A549 (cell line): ENCODE measurements around the gene IPO4. TPM values are rescaled to one million over a fixed set of nuclear protein-coding genes. Genes with fewer than 3 reads are reported as not detected.

Experiments used
- ATAC-seq, 2 experiments: fragments of 200-7000 bp in 1 of 2; fragments of >200 bp in 1 of 2; cut with Nextera tagmentation in 1 of 2; cut with Tn5 transposase in 1 of 2; 3 replicates each; pipeline versions ENCODE4 v1.8.0 to v1.9.1; 2018 to 2020; ENCODE audit warnings: mild to moderate bottlenecking in 1 of 2, moderate library complexity in 1 of 2
- CTCF ChIA-PET: fragments of 300-600 bp; sonication (Branson Sonifier 250); formaldehyde crosslinking; extraction: SDS; loops from one replicate; lab custom pipeline; 2021; ENCODE audit warnings: antibody characterized with exemption, inconsistent platforms; lab: Yijun Ruan, JAX
- POLR2A ChIA-PET: fragments of 350-600 bp; formaldehyde crosslinking; extraction: SDS; loops from one replicate; lab custom pipeline; 2021; ENCODE audit warnings: antibody characterized with exemption, inconsistent platforms; lab: Yijun Ruan, JAX
- DNase-seq, 2 experiments: peaks; one replicate each; pipeline versions ENCODE4 v3.0.0 to v3.0.0-alpha.2; 2011 to 2016; ENCODE audit warnings: low read depth in 1 of 2, low spot score in 1 of 2
- FAIRE-seq: peaks from 2 replicates; lab custom pipeline; 2011; peaks lifted over from hg19 to GRCh38; lab: Jason Lieb, UNC
- H3K27ac ChIP-seq, 2 experiments: fragments of >200 bp; sonication (Bioruptor Twin); formaldehyde crosslinking; 3 replicates each; pipeline ENCODE4 v1.5.1; 2016 to 2017
- H3K4me1 ChIP-seq: fragments of >200 bp; sonication (Bioruptor Twin); formaldehyde crosslinking; 3 replicates; pipeline ENCODE4 v1.6.1; 2016
- H3K4me2 ChIP-seq: fragments of >200 bp; sonication (Bioruptor Twin); formaldehyde crosslinking; 3 replicates; pipeline ENCODE4 v1.6.1; 2016
- H3K4me3 ChIP-seq: fragments of >200 bp; sonication (Bioruptor Twin); formaldehyde crosslinking; 3 replicates; pipeline ENCODE4 v1.5.1; 2016
- H3K9me3 ChIP-seq: fragments of >200 bp; sonication (Bioruptor Twin); formaldehyde crosslinking; 3 replicates; pipeline ENCODE4 v1.6.1; 2016
- ATOH8 ChIP-seq: fragments of 250-450 bp; sonication (Bioruptor Pico); IDR thresholded peaks from 2 replicates; pipeline ENCODE4 v1.5.0; 2020; ENCODE audit warnings: low read depth, mild to moderate bottlenecking, moderate library complexity
- CEBPB ChIP-seq, 2 experiments: fragments of >200 bp in 1 of 2; sonication (Bioruptor Twin) in 1 of 2; formaldehyde crosslinking in 1 of 2; IDR thresholded peaks; 2 replicates each; pipeline ENCODE4 v1.6.1; 2012 to 2016
- CHD4 ChIP-seq: fragments of 200-600 bp; sonication (generic); IDR thresholded peaks from 2 replicates; pipeline ENCODE4 v1.6.1; 2016; ENCODE audit warnings: antibody characterized with exemption, mild to moderate bottlenecking, borderline replicate concordance
- ELK1 ChIP-seq: fragments of 150-350 bp; IDR thresholded peaks from 2 replicates; pipeline ENCODE4 v1.6.1; 2014; ENCODE audit warnings: low read depth, mild to moderate bottlenecking, low read length
- FOSL2 ChIP-seq, 2 experiments: fragments of 450-650 bp in 1 of 2; fragments of >200 bp in 1 of 2; sonication (Bioruptor Twin) in 1 of 2; formaldehyde crosslinking; IDR thresholded peaks; 2 replicates each; pipeline versions ENCODE4 v1.5.0 to v1.6.1; 2016 to 2020; ENCODE audit warnings: mild to moderate bottlenecking in 1 of 2, moderate library complexity in 1 of 2
- FOXS1 ChIP-seq: fragments of 250-450 bp; sonication (Bioruptor Pico); IDR thresholded peaks from 2 replicates; pipeline ENCODE4 v1.5.0; 2020; ENCODE audit warnings: mild to moderate bottlenecking, moderate library complexity
- HDAC2 ChIP-seq: fragments of 200-600 bp; sonication (generic); IDR thresholded peaks from 2 replicates; pipeline ENCODE4 v1.6.1; 2016
- HES2 ChIP-seq: fragments of >200 bp; sonication (Bioruptor Twin); formaldehyde crosslinking; IDR thresholded peaks from 2 replicates; pipeline ENCODE4 v1.6.1; 2016
- HEYL ChIP-seq: fragments of 250-450 bp; sonication (Bioruptor Pico); IDR thresholded peaks from 2 replicates; pipeline ENCODE4 v1.8.0; 2021; ENCODE audit warnings: mild to moderate bottlenecking, moderate library complexity
- HOXB13 ChIP-seq: fragments of 250-450 bp; sonication (Bioruptor Pico); IDR thresholded peaks from 2 replicates; pipeline ENCODE4 v1.5.0; 2020; ENCODE audit warnings: low read depth, mild to moderate bottlenecking, moderate library complexity
- JUN ChIP-seq, 2 experiments: fragments of >200 bp; sonication (Bioruptor Twin); formaldehyde crosslinking; IDR thresholded peaks; 2 replicates in 1 of 2; 3 replicates in 1 of 2; pipeline ENCODE4 v1.6.1; 2016 to 2017
- KDM1A ChIP-seq: fragments of 200-600 bp; sonication (generic); IDR thresholded peaks from 2 replicates; pipeline ENCODE4 v1.6.1; 2016; ENCODE audit warnings: low read depth, mild to moderate bottlenecking
- NR3C1 ChIP-seq: fragments of >200 bp; sonication (Bioruptor Twin); formaldehyde crosslinking; IDR thresholded peaks from 3 replicates; pipeline ENCODE4 v1.6.1; 2017
- TFCP2L1 ChIP-seq: fragments of 250-450 bp; sonication (Bioruptor Pico); IDR thresholded peaks from 2 replicates; pipeline ENCODE4 v1.5.0; 2021; ENCODE audit warnings: mild to moderate bottlenecking
- ZFP36 ChIP-seq: fragments of 450-650 bp; IDR thresholded peaks from 2 replicates; pipeline ENCODE4 v1.6.1; 2014; ENCODE audit warnings: borderline replicate concordance; ENCODE audit not compliant: partially characterized antibody
- ZSCAN20 ChIP-seq: fragments of 250-450 bp; sonication (Bioruptor Pico); IDR thresholded peaks from 2 replicates; pipeline ENCODE4 v1.8.0; 2022; ENCODE audit warnings: mild to moderate bottlenecking, moderate library complexity
- WGBS: methylation state at CpG from one replicate; pipeline ENCODE4 v1.1.6; 2017; ENCODE audit errors: missing lambda C conversion rate; 5-methylcytosine and 5-hydroxymethylcytosine counted together
- polyA plus RNA-seq, 4 experiments: library from polyadenylated mRNA; depleted of rRNA in 3 of 4; stranded (reverse); fragments of >200 nt; fragmentation: RNase III in 1 of 4; extraction: RNeasy Plus Mini Kit Qiagen cat#74134 plus additional on column Dnase treatment in 1 of 4; gene quantifications; 2 replicates in 3 of 4; 3 replicates in 1 of 4; pipeline ENCODE4 v1.2.3, GENCODE V29; 2011 to 2017
- TF ChIP-seq, protein P1 (sequence below): fragments of >200 bp; sonication (Bioruptor Twin); formaldehyde crosslinking; IDR thresholded peaks from 3 replicates; pipeline ENCODE4 v1.6.1; 2016
- TF ChIP-seq, protein P2 (sequence below): fragments of >200 bp; sonication (Bioruptor Twin); formaldehyde crosslinking; IDR thresholded peaks from 3 replicates; pipeline ENCODE4 v1.5.1; 2016
- TF ChIP-seq, protein P3 (sequence below): IDR thresholded peaks from 2 replicates; pipeline ENCODE4 v1.6.1; 2012
- TF ChIP-seq, protein P4 (sequence below): IDR thresholded peaks from 2 replicates; pipeline ENCODE4 v1.6.1; 2012; ENCODE audit warnings: low read depth, borderline replicate concordance

The IPO4 gene
- polyA plus RNA-seq, 2 of the 4 experiments (the other 2 are of a cell fraction) = 37.1 to 91.7 TPM

- TF ChIP-seq, protein P1, sequence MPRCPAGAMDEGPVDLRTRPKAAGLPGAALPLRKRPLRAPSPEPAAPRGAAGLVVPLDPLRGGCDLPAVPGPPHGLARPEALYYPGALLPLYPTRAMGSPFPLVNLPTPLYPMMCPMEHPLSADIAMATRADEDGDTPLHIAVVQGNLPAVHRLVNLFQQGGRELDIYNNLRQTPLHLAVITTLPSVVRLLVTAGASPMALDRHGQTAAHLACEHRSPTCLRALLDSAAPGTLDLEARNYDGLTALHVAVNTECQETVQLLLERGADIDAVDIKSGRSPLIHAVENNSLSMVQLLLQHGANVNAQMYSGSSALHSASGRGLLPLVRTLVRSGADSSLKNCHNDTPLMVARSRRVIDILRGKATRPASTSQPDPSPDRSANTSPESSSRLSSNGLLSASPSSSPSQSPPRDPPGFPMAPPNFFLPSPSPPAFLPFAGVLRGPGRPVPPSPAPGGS = no peak
- no peak for TF ChIP-seq CEBPB (IDR thresholded peaks at IDR 0.05)
- no peak for TF ChIP-seq HES2
- no peak for TF ChIP-seq ATOH8
- TF ChIP-seq, protein P2, sequence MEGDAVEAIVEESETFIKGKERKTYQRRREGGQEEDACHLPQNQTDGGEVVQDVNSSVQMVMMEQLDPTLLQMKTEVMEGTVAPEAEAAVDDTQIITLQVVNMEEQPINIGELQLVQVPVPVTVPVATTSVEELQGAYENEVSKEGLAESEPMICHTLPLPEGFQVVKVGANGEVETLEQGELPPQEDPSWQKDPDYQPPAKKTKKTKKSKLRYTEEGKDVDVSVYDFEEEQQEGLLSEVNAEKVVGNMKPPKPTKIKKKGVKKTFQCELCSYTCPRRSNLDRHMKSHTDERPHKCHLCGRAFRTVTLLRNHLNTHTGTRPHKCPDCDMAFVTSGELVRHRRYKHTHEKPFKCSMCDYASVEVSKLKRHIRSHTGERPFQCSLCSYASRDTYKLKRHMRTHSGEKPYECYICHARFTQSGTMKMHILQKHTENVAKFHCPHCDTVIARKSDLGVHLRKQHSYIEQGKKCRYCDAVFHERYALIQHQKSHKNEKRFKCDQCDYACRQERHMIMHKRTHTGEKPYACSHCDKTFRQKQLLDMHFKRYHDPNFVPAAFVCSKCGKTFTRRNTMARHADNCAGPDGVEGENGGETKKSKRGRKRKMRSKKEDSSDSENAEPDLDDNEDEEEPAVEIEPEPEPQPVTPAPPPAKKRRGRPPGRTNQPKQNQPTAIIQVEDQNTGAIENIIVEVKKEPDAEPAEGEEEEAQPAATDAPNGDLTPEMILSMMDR = no peak
- TF ChIP-seq TFCP2L1 = no peak
- TF ChIP-seq FOSL2 (IDR thresholded peaks at IDR 0.05) = no peak
- no peak for TF ChIP-seq FOSL2 (CRISPR knock-in tag; IDR thresholded peaks at IDR 0.05)
- TF ChIP-seq ELK1 = no peak
- TF ChIP-seq NR3C1 = no peak
- TF ChIP-seq KDM1A = no peak
- TF ChIP-seq HOXB13 (CRISPR knock-in tag) = no peak
- TF ChIP-seq CHD4 = no peak
These were observed 15.7 kb downstream of the IPO4 start (continued) for GRCh38 chr14:24172871-24173281.

DNA sequence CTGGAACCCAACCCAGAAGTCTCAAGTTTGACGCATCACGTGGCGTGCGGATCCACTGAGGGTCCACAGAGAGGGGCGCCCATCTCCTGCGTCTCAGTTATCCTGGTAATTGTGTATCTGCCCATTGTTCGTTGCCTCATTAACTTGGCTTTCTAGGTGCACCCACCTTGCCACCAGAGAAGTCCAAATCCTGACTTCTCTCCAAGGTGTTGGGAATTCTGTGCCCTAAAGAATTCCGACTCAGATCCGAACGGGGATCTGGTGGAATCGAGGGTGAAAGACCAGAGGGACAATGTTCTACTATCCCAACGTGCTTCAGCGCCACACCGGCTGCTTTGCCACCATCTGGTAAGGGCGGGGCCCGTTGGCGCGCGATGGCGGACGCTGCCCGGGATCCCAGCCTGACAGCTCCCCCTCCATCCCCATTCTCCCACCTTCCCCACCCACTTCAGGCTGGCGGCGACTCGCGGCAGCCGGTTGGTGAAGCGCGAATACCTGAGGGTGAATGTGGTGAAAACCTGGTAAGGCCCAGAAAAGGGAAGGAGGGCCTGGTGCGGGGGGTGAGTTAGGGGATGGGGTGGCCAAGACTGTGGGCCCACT, 16.3 kb downstream of the IPO4 start:
- Histone ChIP-seq H3K4me1 (no peaks in the 10 kb centered on the region), H3K9me3 (no peaks in the 10 kb centered on the region), H3K4me3 (no peak overlapping the region), H3K27ac (no peak overlapping the region), H3K4me2 (no peak overlapping the region)
- TF ChIP-seq JUN (IDR thresholded peaks at IDR 0.05) = no peak
- TF ChIP-seq HEYL (CRISPR knock-in tag) = no peak
- TF ChIP-seq, protein P3, sequence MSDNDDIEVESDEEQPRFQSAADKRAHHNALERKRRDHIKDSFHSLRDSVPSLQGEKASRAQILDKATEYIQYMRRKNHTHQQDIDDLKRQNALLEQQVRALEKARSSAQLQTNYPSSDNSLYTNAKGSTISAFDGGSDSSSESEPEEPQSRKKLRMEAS = no peak
- TF ChIP-seq HES2 = no peak
- TF ChIP-seq ZSCAN20 = no peak
- TF ChIP-seq, protein P4, sequence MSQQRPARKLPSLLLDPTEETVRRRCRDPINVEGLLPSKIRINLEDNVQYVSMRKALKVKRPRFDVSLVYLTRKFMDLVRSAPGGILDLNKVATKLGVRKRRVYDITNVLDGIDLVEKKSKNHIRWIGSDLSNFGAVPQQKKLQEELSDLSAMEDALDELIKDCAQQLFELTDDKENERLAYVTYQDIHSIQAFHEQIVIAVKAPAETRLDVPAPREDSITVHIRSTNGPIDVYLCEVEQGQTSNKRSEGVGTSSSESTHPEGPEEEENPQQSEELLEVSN = no peak
- no peak for TF ChIP-seq FOXS1 (CRISPR knock-in tag)
- no peak for TF ChIP-seq HDAC2
- no peak for TF ChIP-seq ZFP36
- 93% methylated on average over 30 of the region's 30 CpGs for WGBS
- CTCF ChIA-PET = interaction anchor here (1.0 to 3.6 kb wide), 4 partner anchors 8 to 13 kb away, joined by 3 to 14 read pairs (median 8); partner anchors contain the start of gene IRF9
- POLR2A ChIA-PET = interaction anchor here (1.6 kb wide), 1 partner anchor 11 kb away, joined by 4 read pairs; the partner anchor contains the start of gene IRF9
- FAIRE-seq = no peak
- ATAC-seq = no peak; a peak in 1 of 6 replicates
- DNase-seq = no peak
